ENCODE data around the gene SLC5A10.

Gene SLC5A10

DNA sequence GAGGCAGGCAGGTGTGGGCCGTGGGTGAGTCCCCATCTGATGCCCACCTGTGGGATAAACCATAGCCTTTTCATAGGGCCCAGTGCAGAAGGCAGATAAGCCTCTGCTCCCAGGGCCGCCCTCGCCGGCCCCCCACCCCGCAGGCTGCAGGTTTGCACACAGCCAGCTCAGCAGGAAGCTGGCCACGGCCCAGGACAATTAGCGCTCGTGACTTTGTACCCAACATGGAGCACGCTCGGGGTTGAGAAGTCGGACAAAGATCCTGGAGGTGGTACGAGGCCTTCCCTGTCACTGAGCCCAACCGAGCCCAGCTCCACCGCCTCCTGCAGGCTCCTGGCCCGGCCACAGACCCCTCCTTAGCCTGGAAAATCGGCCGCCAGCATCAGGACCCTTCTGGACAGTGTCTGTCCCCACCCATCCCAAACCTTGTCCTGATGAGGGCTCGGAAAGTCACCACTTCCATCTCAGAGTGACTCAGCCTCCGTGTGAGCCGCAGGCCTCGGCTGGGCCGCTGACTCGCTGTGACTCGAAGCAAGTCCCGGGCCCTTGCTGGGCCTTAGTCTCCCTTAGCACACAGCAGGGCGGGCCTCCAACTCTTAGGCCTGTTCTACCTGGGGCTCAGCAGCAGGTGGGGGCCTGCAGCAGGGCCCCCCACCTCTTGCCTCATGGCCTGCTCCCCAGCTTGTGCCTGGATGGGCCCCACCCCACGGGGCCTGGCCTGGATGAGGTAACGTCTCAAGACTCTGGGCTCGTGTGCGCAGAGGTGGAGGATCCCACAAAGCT lies 29.9 kb downstream of the SLC5A10 start:
- peak; percentile 68 for DNase-seq (ENCODE audit: low read depth)
- H3K4me3 ChIP-seq (ENCODE audit: low read length), result no peak overlapping the region
- TF ChIP-seq, protein P1, sequence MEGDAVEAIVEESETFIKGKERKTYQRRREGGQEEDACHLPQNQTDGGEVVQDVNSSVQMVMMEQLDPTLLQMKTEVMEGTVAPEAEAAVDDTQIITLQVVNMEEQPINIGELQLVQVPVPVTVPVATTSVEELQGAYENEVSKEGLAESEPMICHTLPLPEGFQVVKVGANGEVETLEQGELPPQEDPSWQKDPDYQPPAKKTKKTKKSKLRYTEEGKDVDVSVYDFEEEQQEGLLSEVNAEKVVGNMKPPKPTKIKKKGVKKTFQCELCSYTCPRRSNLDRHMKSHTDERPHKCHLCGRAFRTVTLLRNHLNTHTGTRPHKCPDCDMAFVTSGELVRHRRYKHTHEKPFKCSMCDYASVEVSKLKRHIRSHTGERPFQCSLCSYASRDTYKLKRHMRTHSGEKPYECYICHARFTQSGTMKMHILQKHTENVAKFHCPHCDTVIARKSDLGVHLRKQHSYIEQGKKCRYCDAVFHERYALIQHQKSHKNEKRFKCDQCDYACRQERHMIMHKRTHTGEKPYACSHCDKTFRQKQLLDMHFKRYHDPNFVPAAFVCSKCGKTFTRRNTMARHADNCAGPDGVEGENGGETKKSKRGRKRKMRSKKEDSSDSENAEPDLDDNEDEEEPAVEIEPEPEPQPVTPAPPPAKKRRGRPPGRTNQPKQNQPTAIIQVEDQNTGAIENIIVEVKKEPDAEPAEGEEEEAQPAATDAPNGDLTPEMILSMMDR (conservative IDR thresholded peaks at IDR 0.05; ENCODE audit: low read depth, low read length), result no peak

DNA sequence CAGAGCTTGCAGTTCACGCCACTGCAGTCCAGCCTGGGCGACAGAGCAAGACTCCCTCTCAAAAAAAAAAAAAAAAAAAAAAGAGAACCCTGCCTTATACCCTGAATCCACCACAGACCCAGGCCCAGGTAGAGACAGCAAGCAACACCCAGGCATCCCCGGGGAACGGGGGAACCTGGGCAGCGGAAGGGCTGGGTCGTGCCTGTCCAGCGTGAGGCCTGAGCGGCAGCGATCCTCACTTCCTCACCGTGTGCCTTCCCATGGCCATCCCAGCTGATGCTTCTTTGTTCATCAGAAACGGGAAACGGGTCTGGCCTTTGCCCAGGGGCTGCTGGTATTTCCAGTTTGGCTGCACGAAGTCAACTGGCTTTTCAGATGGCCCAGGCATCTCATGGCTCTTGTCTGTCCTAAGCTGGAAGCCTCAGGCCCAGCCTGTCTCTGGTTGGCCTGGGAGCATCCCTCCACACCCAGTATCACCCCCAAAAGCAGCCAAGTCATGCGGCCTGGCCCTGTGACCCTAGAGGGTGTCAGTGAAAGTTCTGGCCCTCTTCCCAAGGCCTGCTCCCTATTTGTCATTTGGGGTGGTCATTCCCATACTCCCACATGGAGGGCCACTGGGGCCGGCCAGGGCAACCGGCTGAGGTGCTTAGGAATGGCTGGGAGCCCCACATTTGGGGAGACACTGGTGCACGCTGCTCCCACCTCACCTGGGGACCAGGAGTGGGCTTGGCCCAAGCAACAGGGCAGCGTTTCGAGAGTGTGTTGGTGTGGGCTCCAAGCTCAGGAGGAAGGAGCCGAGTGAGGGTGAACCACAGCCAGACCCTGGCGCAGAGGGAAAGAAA lies 32.5 kb downstream of the SLC5A10 start:
- no peak overlapping the region for H3K4me3 ChIP-seq (ENCODE audit: low read length)
- TF ChIP-seq, protein P1 (conservative IDR thresholded peaks at IDR 0.05; ENCODE audit: low read depth, low read length), result no peak
- no peak for DNase-seq (ENCODE audit: low read depth)

DNA sequence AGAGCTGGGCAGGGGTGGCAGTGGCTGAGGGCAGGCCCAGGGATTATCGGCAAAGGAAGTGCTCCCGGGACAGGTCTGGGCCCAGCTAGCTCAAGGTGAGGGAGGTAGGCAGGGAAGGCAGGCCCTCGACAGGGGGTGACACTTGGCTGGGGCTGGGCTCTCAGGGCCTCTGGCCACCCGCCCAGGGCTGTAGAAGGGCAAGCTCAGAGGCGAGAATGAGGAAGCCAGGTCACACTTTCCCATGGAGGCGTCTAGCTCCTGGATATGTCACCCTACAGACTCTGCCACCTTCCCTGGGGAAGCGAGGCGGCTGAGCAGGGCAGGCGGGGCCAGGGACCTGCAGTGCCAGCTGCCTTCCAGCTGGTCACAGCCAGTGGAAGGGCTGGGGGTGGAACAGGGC lies 33.5 kb downstream of the SLC5A10 start:
- H3K4me3 ChIP-seq (ENCODE audit: low read length), result no peak overlapping the region

DNA sequence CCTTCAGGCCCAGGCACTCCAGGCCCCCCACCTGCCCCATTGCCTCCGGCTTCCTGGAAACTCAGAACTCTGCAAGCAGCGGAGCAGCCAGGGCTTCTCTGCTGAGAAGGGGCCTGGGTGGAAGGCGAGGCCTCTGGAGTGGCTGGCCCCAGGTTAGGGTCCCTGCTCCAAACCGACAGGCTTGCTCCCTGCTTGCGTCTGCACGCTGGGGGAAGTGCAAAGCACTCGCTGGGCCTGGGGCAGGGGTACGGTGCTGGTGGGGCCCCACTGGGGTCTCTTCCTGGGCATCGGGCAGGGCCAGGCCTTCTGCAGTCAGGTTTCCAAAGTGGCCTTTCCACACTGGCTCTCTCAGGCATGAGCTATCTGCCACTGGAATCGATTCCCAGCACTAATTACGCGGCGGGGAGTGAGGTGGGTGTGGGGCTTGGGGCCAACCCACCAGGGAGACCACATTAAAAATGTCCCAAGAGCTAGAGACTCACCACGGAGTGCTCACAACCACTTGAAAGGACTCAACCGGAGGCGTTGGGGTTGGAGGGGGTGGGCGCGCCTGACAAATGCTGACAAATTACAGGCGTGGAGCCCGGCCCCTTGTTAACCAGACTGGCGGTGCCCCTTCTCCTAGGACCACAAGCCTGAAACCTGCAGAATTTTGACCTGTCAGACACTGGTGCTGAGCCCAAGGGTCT lies 34.7 kb downstream of the SLC5A10 start:
- TF ChIP-seq, protein P1 (conservative IDR thresholded peaks at IDR 0.05; ENCODE audit: low read depth, low read length), result no peak
- H3K4me3 ChIP-seq (ENCODE audit: low read length), result no peak overlapping the region
- no peak for DNase-seq (ENCODE audit: low read depth)

More for the DNA sequence above, 33.5 kb downstream of the SLC5A10 start:
- no peak for DNase-seq (ENCODE audit: low read depth)
- TF ChIP-seq, protein P1 (conservative IDR thresholded peaks at IDR 0.05; ENCODE audit: low read depth, low read length), result no peak

DNA sequence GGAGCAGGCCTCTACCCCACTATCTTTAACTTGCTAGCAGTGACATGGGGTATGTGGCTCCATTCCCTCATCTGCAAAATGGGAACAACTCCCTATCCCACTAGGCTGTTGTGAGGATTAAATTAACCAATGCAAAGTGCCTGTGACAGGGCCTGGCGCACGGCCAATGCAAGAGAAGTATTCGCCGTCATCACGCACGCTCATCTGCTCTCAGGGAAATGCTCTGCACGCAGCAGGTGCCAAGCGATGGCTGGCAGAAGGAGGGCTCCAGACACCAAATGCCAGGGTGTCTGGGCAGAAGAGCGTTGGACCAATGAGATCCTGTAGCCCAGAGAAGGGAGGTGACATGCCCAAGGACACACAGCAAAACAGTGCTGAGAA lies 35.3 kb downstream of the SLC5A10 start:
- DNase-seq (ENCODE audit: low read depth), result no peak
- TF ChIP-seq, protein P1 (conservative IDR thresholded peaks at IDR 0.05; ENCODE audit: low read depth, low read length), result no peak
- no peak overlapping the region for H3K4me3 ChIP-seq (ENCODE audit: low read length)

DNA sequence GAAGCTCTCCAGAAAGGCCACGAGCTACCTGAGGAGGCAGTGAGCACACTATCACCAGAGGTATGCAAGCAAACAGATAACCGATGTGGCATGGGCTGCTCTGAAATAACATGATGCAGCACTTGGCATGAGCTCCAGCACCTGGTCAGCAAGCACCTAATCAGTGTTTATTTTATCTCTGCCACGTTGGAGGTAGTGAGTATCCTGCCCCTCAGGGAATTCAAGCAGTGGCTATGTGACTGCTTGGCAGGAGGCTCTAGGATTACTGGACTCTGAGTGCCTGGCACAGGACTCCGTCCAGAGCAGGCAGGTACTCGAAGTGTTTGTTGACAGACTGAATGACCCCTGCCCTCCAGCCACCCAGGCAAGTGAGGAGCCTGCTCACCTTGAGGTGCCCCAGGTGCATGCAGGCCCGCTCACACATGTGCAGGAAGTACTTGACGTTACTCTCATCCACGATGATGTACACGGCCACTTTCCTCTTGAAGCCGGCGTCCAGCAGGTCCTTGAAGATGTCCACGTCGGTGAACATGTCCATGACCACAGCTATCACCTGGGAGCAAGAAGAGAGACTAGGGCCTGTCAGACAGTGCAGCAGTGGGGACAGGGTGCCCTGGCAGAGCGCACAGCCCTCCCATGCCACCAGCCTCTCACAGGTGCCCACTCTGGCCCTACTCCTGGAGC lies 36.0 kb downstream of the SLC5A10 start:
- DNase-seq (ENCODE audit: low read depth), result no peak
- TF ChIP-seq, protein P1 (conservative IDR thresholded peaks at IDR 0.05; ENCODE audit: low read depth, low read length), result no peak
- no peak overlapping the region for H3K4me3 ChIP-seq (ENCODE audit: low read length)

Data from retinal pigment epithelial cell (primary cell).